Measurements from ENCODE around the gene DDX6. TPM values are rescaled to one million over a fixed set of nuclear protein-coding genes. Genes with fewer than 3 reads are reported as not detected.

DDX6 gene
- total and polyA plus RNA-seq, 4 donors, result 11.3 to 98.4 (median 43.8) TPM

DNA sequence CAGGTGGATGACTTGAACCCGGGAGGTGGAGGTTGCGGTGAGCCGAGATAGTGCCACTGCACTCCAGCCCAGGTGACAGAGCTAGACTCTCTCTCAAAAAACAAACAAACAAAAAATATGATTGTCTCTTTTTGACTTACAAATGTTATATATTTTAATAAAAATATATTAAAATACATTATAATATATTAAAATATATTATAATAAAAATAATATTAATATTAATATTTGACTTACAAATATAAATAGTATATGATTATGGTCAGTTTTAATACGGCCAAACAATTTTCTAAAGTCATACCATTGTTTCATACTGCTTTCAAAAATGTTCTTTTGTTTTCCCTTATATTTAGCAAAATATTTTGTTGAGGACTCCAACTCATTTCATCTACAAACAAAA is 27.2 kb upstream of the DDX6 start:
- H3K27ac ChIP-seq (ENCODE audit: low read depth in 1 of 2, low read length in 2 of 2), result no peak overlapping the region
- no peak overlapping the region for H3K4me3 ChIP-seq (ENCODE audit: low read depth in 1 of 3, low read length in 3 of 3)

DNA sequence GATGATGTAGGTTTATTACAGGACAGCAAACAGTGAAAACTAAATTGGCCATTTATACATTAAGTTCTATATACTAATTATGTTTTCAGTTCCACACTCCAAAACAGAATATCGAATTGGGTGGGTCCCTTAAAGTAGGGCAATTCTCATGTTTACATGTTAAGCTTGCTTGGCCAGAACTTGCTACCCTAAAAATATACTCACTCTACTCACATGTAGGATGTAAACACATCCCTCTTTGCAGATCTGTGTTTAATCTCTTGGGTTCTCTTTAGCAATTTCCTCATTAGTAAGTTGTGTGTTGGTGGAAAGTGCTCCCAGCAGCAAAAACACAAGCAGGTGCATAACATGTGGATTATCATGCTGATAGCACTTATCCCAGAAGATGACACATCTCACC is 22.6 kb upstream of the DDX6 start:
- WGBS, result 76% methylated on average over 1 of the region's 1 CpG
- no peaks in the 10 kb centered on the region for H3K27me3 ChIP-seq (ENCODE audit: control insufficient read depth in 4 of 4, insufficient read depth in 4 of 4, low read length in 3 of 4)
- DNase-seq (ENCODE audit: low spot score), result no peak
- TF ChIP-seq, protein P1, sequence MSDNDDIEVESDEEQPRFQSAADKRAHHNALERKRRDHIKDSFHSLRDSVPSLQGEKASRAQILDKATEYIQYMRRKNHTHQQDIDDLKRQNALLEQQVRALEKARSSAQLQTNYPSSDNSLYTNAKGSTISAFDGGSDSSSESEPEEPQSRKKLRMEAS (IDR thresholded peaks at IDR 0.05), result no peak
- TF ChIP-seq RAD21 (IDR thresholded peaks at IDR 0.05), result no peak
- H3K9ac ChIP-seq (ENCODE audit: low read depth in 1 of 2, low read length in 2 of 2), result no peak overlapping the region
- no peaks in the 10 kb centered on the region for H3K36me3 ChIP-seq (ENCODE audit: control insufficient read depth in 4 of 4, insufficient read depth in 3 of 4, low read depth in 1 of 4, low read length in 3 of 4)
- no peak overlapping the region for H3K4me3 ChIP-seq (ENCODE audit: low read depth in 1 of 3, low read length in 3 of 3)
- H3K9me3 ChIP-seq (ENCODE audit: control insufficient read depth in 4 of 4, low read length in 3 of 4), result no peaks in the 10 kb centered on the region
- no peak overlapping the region for H3K27ac ChIP-seq (ENCODE audit: low read depth in 1 of 2, low read length in 2 of 2)
- peaks cover 0 to 2% (median 0%) of the 10 kb centered on the region in 4 donors for H3K4me1 ChIP-seq (ENCODE audit: control insufficient read depth in 4 of 4, insufficient read depth in 4 of 4, low read length in 3 of 4)

More for the DNA sequence above, 27.2 kb upstream of the DDX6 start:
- no peak for TF ChIP-seq FOXA2 (IDR thresholded peaks at IDR 0.05)
- no peak for TF ChIP-seq SP1 (IDR thresholded peaks at IDR 0.05)
- no peak for TF ChIP-seq EGR1 (IDR thresholded peaks at IDR 0.05; ENCODE audit: low read depth in 2 of 2)
- no peak for TF ChIP-seq HNF4A (conservative IDR thresholded peaks at IDR 0.05)
- no peak for TF ChIP-seq HNF4G (IDR thresholded peaks at IDR 0.05)
- TF ChIP-seq, protein P1 (IDR thresholded peaks at IDR 0.05), result no peak
- TF ChIP-seq, protein P2, sequence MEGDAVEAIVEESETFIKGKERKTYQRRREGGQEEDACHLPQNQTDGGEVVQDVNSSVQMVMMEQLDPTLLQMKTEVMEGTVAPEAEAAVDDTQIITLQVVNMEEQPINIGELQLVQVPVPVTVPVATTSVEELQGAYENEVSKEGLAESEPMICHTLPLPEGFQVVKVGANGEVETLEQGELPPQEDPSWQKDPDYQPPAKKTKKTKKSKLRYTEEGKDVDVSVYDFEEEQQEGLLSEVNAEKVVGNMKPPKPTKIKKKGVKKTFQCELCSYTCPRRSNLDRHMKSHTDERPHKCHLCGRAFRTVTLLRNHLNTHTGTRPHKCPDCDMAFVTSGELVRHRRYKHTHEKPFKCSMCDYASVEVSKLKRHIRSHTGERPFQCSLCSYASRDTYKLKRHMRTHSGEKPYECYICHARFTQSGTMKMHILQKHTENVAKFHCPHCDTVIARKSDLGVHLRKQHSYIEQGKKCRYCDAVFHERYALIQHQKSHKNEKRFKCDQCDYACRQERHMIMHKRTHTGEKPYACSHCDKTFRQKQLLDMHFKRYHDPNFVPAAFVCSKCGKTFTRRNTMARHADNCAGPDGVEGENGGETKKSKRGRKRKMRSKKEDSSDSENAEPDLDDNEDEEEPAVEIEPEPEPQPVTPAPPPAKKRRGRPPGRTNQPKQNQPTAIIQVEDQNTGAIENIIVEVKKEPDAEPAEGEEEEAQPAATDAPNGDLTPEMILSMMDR (IDR thresholded peaks at IDR 0.05; ENCODE audit: low read depth, low read length, missing input control), result no peak
- TF ChIP-seq, protein P3, sequence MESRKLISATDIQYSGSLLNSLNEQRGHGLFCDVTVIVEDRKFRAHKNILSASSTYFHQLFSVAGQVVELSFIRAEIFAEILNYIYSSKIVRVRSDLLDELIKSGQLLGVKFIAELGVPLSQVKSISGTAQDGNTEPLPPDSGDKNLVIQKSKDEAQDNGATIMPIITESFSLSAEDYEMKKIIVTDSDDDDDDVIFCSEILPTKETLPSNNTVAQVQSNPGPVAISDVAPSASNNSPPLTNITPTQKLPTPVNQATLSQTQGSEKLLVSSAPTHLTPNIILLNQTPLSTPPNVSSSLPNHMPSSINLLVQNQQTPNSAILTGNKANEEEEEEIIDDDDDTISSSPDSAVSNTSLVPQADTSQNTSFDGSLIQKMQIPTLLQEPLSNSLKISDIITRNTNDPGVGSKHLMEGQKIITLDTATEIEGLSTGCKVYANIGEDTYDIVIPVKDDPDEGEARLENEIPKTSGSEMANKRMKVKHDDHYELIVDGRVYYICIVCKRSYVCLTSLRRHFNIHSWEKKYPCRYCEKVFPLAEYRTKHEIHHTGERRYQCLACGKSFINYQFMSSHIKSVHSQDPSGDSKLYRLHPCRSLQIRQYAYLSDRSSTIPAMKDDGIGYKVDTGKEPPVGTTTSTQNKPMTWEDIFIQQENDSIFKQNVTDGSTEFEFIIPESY (IDR thresholded peaks at IDR 0.05), result no peak
- no peak for TF ChIP-seq GABPA (IDR thresholded peaks at IDR 0.05 in 1 of 2, conservative IDR thresholded peaks at IDR 0.05 in 1 of 2)
- no peak for TF ChIP-seq FOXA1 (IDR thresholded peaks at IDR 0.05)
- TF ChIP-seq NR2F2 (IDR thresholded peaks at IDR 0.05), result no peak
- no peak for TF ChIP-seq RAD21 (IDR thresholded peaks at IDR 0.05)
- TF ChIP-seq TAF1 (conservative IDR thresholded peaks at IDR 0.05), result no peak
- no peak for TF ChIP-seq RXRA (IDR thresholded peaks at IDR 0.05)
- TF ChIP-seq, protein P4, sequence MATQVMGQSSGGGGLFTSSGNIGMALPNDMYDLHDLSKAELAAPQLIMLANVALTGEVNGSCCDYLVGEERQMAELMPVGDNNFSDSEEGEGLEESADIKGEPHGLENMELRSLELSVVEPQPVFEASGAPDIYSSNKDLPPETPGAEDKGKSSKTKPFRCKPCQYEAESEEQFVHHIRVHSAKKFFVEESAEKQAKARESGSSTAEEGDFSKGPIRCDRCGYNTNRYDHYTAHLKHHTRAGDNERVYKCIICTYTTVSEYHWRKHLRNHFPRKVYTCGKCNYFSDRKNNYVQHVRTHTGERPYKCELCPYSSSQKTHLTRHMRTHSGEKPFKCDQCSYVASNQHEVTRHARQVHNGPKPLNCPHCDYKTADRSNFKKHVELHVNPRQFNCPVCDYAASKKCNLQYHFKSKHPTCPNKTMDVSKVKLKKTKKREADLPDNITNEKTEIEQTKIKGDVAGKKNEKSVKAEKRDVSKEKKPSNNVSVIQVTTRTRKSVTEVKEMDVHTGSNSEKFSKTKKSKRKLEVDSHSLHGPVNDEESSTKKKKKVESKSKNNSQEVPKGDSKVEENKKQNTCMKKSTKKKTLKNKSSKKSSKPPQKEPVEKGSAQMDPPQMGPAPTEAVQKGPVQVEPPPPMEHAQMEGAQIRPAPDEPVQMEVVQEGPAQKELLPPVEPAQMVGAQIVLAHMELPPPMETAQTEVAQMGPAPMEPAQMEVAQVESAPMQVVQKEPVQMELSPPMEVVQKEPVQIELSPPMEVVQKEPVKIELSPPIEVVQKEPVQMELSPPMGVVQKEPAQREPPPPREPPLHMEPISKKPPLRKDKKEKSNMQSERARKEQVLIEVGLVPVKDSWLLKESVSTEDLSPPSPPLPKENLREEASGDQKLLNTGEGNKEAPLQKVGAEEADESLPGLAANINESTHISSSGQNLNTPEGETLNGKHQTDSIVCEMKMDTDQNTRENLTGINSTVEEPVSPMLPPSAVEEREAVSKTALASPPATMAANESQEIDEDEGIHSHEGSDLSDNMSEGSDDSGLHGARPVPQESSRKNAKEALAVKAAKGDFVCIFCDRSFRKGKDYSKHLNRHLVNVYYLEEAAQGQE (IDR thresholded peaks at IDR 0.05), result no peak
- DNase-seq (ENCODE audit: low spot score), result no peak
- no peak overlapping the region for H3K9ac ChIP-seq (ENCODE audit: low read depth in 1 of 2, low read length in 2 of 2)
- no peaks in the 10 kb centered on the region for H3K27me3 ChIP-seq (ENCODE audit: control insufficient read depth in 4 of 4, insufficient read depth in 4 of 4, low read length in 3 of 4)
- whole genome bisulfite sequencing, result 98% methylated on average over 4 of the region's 4 CpGs
- no peaks in the 10 kb centered on the region for H3K9me3 ChIP-seq (ENCODE audit: control insufficient read depth in 4 of 4, low read length in 3 of 4)
- H3K36me3 ChIP-seq (ENCODE audit: control insufficient read depth in 4 of 4, insufficient read depth in 3 of 4, low read depth in 1 of 4, low read length in 3 of 4), result no peaks in the 10 kb centered on the region
- peaks cover 2 to 9% (median 5%) of the 10 kb centered on the region in 4 donors for H3K4me1 ChIP-seq (ENCODE audit: control insufficient read depth in 4 of 4, insufficient read depth in 4 of 4, low read length in 3 of 4)

Data from liver (tissue), 9 donors.